KMS-11 (cell line): ENCODE measurements around the gene HAL.

ENCODE experiments used
- H2AFZ ChIP-seq: fragments of 200-600 bp; sonication (generic); 2 replicates; pipeline ENCODE4 v1.6.1; 2016; ENCODE audit warnings: antibody characterized with exemption, mixed run types, low read depth
- H3K27ac ChIP-seq: fragments of 200-600 bp; sonication (generic); 2 replicates; pipeline ENCODE4 v1.6.1; 2016; ENCODE audit warnings: mild to moderate bottlenecking, mixed run types
- H3K27me3 ChIP-seq: fragments of 200-600 bp; sonication (generic); 2 replicates; pipeline ENCODE4 v1.6.1; 2017; ENCODE audit warnings: mild to moderate bottlenecking, low read depth, mixed run types, moderate library complexity; ENCODE audit not compliant: insufficient read depth
- H3K36me3 ChIP-seq: fragments of 200-600 bp; sonication (generic); 2 replicates; pipeline ENCODE4 v1.6.1; 2017; ENCODE audit warnings: mild to moderate bottlenecking, mixed run types; ENCODE audit not compliant: insufficient read depth
- H3K4me1 ChIP-seq: fragments of 200-600 bp; sonication (generic); 2 replicates; pipeline ENCODE4 v1.6.1; 2016; ENCODE audit warnings: mild to moderate bottlenecking, low read depth, mixed run types; ENCODE audit not compliant: poor library complexity, severe bottlenecking
- H3K4me2 ChIP-seq: fragments of 200-600 bp; sonication (generic); 2 replicates; pipeline ENCODE4 v1.7.0; 2016; ENCODE audit warnings: mild to moderate bottlenecking, mixed run types
- H3K4me3 ChIP-seq: fragments of 200-600 bp; sonication (generic); IDR thresholded peaks from 2 replicates; pipeline ENCODE4 v1.6.1; 2017; ENCODE audit warnings: low read depth, low read length, mixed read lengths; ENCODE audit not compliant: insufficient read depth
- H3K79me2 ChIP-seq: fragments of 200-600 bp; sonication (generic); 2 replicates; pipeline ENCODE4 v1.6.1; 2016; ENCODE audit warnings: low read depth, mixed run types; ENCODE audit not compliant: insufficient read depth
- H3K9ac ChIP-seq: fragments of 200-600 bp; sonication (generic); 2 replicates; pipeline ENCODE4 v1.6.1; 2016; ENCODE audit warnings: mild to moderate bottlenecking, mixed run types
- H4K20me1 ChIP-seq: fragments of 200-600 bp; sonication (generic); 2 replicates; pipeline ENCODE4 v1.6.1; 2016; ENCODE audit warnings: mild to moderate bottlenecking, mixed run types; ENCODE audit not compliant: insufficient read depth
- CTCF ChIP-seq: fragments of 200-600 bp; sonication (generic); conservative IDR thresholded peaks from 2 replicates; pipeline ENCODE4 v1.6.1; 2017; ENCODE audit warnings: low read depth, mild to moderate bottlenecking, antibody characterized with exemption, low read length, moderate library complexity, mixed read lengths

HAL gene

GRCh38 chr12:95990136-95990535 lies 6.0 kb downstream of the HAL start:
- Histone ChIP-seq H4K20me1 (no peaks in the 10 kb centered on the region), H3K27me3 (no peaks in the 10 kb centered on the region), H3K79me2 (no peaks in the 10 kb centered on the region), H3K36me3 (no peaks in the 10 kb centered on the region), H3K9ac (no peak overlapping the region), H3K4me2 (no peak overlapping the region), H3K27ac (no peak overlapping the region), H3K4me1 (no peaks in the 10 kb centered on the region), H2AFZ (no peak overlapping the region), H3K4me3 (no peak overlapping the region)
- TF ChIP-seq CTCF = no peak

GRCh38 chr12:95989504-95990123 lies 6.5 kb downstream of the HAL start:
- Histone ChIP-seq H4K20me1 (no peaks in the 10 kb centered on the region), H3K4me2 (no peak overlapping the region), H3K9ac (no peak overlapping the region), H3K4me1 (no peaks in the 10 kb centered on the region), H3K36me3 (no peaks in the 10 kb centered on the region), H3K4me3 (no peak overlapping the region), H3K27ac (no peak overlapping the region), H2AFZ (no peak overlapping the region), H3K27me3 (no peaks in the 10 kb centered on the region), H3K79me2 (no peaks in the 10 kb centered on the region)
- TF ChIP-seq CTCF = no peak

- Histone ChIP-seq H3K27me3 (no peaks in the 10 kb centered on the region), H3K27ac (no peak overlapping the region), H3K79me2 (no peaks in the 10 kb centered on the region), H3K4me2 (no peak overlapping the region), H4K20me1 (no peaks in the 10 kb centered on the region), H3K4me1 (no peaks in the 10 kb centered on the region), H3K9ac (no peak overlapping the region), H2AFZ (no peak overlapping the region), H3K4me3 (no peak overlapping the region), H3K36me3 (no peaks in the 10 kb centered on the region)
- no peak for TF ChIP-seq CTCF
These were observed 7.5 kb downstream of the HAL start for GRCh38 chr12:95988506-95989275.

GRCh38 chr12:95986635-95987570 lies 9.2 kb downstream of the HAL start:
- no peaks in the 10 kb centered on the region for H4K20me1 ChIP-seq
- H3K9ac ChIP-seq = no peak overlapping the region
- no peak overlapping the region for H3K4me3 ChIP-seq
- no peaks in the 10 kb centered on the region for H3K36me3 ChIP-seq
- H2AFZ ChIP-seq = no peak overlapping the region
- no peaks in the 10 kb centered on the region for H3K79me2 ChIP-seq
- H3K27me3 ChIP-seq = no peaks in the 10 kb centered on the region
- H3K27ac ChIP-seq = no peak overlapping the region
- no peak for TF ChIP-seq CTCF
- H3K4me2 ChIP-seq = no peak overlapping the region
- H3K4me1 ChIP-seq = no peaks in the 10 kb centered on the region
